ENCODE data around the gene GAB1.
A peak's percentile ranks its signal among the peaks of the same experiment; 100 is the strongest.

The GAB1 gene

DNA sequence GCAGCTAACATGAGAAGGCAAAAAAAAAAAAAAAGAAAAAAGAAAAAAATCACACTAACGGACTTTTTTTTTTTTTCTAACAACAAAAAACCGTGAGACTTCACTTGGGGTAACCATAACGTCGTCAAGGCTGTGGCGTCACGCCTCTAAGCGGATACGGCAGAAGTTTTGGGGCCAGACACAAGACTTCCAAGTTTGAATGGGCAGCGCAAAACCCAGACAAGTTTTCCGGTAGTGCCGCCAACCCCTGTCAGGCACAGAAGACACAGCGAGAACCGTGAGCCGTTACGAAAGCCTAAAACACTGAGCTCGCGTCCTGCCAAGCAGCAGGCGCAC lies 176.3 kb downstream of the GAB1 start:
- no peak for DNase-seq (ENCODE audit: extremely low read depth, low read depth)
- no peak for TF ChIP-seq CTCF (IDR thresholded peaks at IDR 0.05; ENCODE audit: low read depth, low read length)

- peak; percentile 95 for DNase-seq (ENCODE audit: extremely low read depth, low read depth)
- no peak for TF ChIP-seq CTCF (IDR thresholded peaks at IDR 0.05; ENCODE audit: low read depth, low read length)
Measured at GRCh38 chr4:143513314-143514168, 176.9 kb downstream of the GAB1 start, which contains the start of gene SMARCA5. Gene SMARCA5, plus strand, starts transcription at chr4:143513702. Its CDS starts 223 bp downstream, at chr4:143513925.

GRCh38 chr4:143514169-143514495 lies 177.5 kb downstream of the GAB1 start:
- DNase-seq (ENCODE audit: extremely low read depth, low read depth), result no peak
- no peak for TF ChIP-seq CTCF (IDR thresholded peaks at IDR 0.05; ENCODE audit: low read depth, low read length)

- TF ChIP-seq CTCF (IDR thresholded peaks at IDR 0.05; ENCODE audit: low read depth, low read length), result no peak
Measured at GRCh38 chr4:143514497-143514896, 177.8 kb downstream of the GAB1 start.

GRCh38 chr4:143514901-143515300 lies 178.2 kb downstream of the GAB1 start:
- no peak for TF ChIP-seq CTCF (IDR thresholded peaks at IDR 0.05; ENCODE audit: low read depth, low read length)
- DNase-seq (ENCODE audit: extremely low read depth, low read depth), result no peak

More at GRCh38 chr4:143514497-143514896, 177.8 kb downstream of the GAB1 start:
- DNase-seq (ENCODE audit: extremely low read depth, low read depth), result no peak

DNA sequence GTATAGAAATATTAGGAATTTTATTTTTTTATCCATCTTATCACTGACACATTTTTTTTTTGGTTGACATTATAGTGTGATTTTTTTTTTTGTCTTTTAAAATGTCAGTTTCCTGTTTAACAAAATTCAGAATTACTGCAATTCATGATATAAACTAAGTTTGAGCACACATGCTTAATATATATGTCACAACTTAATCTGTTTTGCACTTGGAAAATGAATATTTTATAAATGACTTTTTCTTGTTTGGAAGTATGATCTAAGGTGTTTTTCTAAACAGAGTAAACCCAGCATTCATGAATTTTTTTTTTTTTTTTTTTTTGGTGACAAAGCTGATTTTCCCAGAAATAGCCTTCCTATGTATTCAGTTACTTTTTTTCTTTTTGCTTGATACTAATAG lies 179.2 kb downstream of the GAB1 start:
- no peak for DNase-seq (ENCODE audit: extremely low read depth, low read depth)
- TF ChIP-seq CTCF (IDR thresholded peaks at IDR 0.05; ENCODE audit: low read depth, low read length), result no peak

GRCh38 chr4:143517764-143518163 lies 181.1 kb downstream of the GAB1 start:
- TF ChIP-seq CTCF (IDR thresholded peaks at IDR 0.05; ENCODE audit: low read depth, low read length), result no peak
- DNase-seq (ENCODE audit: extremely low read depth, low read depth), result no peak

Data from AG09319 (cell line).